ENCODE results near the gene TSPAN32.
"Not testable (repeated sequence)": the region's sequence is repeated elsewhere in the genome, so short reads cannot be mapped to it uniquely, and the experiment has no call there.

GRCh38 chr11:2332569-2332968, 30.8 kb downstream of the TSPAN32 start:
- not testable (repeated sequence) for TF ChIP-seq CTCF (IDR thresholded peaks at IDR 0.05 in 4 of 5, conservative IDR thresholded peaks at IDR 0.05 in 1 of 5); POLR2A (IDR thresholded peaks at IDR 0.05)
